Measurements from ENCODE around the gene ZBTB2. TPM values are rescaled to one million over a fixed set of nuclear protein-coding genes. Genes with fewer than 3 reads are reported as not detected.
"Not testable (repeated sequence)": the region's sequence is repeated elsewhere in the genome, so short reads cannot be mapped to it uniquely, and the experiment has no call there.

ZBTB2 gene
- total RNA-seq, 1 donor from 2014 or later, result 9.1 TPM

DNA sequence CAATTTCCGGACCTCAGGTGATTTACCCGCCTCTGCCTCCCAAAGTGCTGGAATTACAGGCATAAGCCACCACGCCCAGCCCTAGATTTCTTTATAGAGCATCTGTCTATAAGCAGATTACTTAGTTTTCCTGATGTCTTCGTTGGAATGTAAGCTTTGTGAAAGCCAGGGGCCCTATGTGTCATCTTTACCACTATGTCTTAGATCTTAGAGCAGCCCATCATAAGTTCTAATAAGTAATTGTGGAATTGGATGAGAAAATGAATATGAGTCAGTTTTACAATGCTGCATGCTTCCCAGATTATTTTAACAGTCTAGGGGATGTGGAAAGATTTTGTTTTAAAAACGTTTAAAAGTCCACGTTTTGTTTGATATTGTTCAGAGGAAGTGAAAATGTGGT lies 9.1 kb upstream of the ZBTB2 start:
- DNase-seq (ENCODE audit: low spot score), result no peak

DNA sequence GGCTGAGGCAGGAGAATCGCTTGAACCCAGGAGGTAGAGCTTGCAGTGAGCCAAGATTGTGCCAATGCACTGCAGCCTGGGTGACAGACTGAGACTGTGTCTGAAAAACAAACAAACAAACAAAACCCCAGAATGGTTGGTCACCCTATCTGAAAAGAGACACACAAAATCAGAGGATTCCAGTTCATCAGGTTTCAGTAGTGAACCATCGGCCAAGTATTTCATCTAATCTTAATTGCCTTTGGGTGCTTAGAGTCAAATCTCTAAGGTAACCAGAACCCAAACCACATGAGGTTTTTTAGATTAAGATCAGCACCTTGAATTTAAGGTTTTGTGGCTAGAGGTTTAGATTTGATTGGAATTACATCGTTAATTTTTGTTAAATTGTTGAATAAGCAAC lies 8.3 kb upstream of the ZBTB2 start:
- no peak for DNase-seq (ENCODE audit: low spot score)

DNA sequence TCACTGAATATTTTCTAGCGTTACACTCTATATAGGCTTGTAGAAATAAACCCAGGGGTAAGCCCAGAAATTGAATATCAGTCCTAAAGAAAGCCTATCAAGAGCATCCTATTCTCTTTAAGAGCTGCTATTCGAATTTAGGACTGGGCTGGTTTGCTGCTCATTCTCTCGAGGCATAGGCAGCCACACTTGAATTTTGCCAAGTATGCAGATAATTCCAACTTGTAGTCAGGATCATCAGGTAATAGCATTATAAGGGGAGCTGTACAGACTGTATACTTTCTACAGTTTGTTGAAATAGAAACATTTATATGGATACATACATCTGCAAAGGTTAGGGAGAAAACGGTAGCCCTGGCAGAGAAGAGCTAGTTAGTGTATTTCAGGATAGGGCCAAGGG lies 2.1 kb upstream of the ZBTB2 start:
- no peak for DNase-seq (ENCODE audit: low spot score)

DNA sequence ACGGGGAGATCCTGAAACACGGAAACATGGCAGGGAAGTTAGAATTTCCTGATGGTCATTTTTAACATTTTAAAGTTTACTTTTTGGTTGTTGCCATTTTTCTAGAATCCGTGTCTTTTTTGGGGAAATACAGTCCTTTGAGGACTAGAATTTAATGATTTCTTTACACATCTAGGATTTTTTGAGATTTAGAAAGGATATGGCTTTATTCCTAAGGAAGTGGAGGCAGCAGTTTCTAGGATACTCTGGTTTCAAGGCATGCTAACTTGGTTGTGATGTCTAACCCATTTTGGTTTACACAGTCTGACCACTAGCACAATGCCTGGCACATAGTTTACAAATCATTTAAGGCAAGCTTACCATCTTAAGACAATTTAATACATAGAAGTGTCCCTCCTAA lies 1.1 kb upstream of the ZBTB2 start:
- DNase-seq (ENCODE audit: low spot score), result no peak

DNA sequence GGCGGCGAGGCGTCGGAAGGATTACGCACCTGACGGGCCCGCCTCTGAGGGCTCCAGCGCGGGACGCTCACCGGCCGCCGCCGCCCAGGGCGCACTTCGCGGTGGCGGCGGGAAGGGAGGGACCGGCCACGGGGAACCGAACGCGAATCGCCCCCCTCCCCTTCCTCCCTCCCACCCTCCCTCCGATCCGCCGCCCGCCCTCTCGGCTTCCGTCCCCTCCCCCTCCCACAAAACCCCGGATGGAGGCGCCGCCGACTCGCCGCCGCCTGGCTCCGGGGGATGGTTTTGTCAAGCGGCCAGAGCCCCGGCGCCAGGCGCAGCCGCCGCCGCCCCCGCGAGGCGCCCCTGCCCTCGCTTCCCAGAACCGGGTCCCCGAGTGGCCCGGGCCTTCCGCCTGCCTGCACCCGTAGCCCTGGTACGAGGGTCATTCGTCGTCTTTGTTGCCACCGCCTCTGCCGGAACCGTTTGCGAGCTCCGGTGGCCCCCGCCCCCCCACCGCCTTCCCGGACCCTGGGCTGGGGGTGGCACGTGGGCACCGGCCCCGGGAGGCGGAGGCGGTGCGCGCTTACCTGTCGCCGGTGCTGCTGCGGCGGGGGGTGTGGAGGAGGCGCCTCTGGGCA lies 398 bp downstream of the ZBTB2 start:
- peak; percentile 72 for DNase-seq (ENCODE audit: low spot score)

DNA sequence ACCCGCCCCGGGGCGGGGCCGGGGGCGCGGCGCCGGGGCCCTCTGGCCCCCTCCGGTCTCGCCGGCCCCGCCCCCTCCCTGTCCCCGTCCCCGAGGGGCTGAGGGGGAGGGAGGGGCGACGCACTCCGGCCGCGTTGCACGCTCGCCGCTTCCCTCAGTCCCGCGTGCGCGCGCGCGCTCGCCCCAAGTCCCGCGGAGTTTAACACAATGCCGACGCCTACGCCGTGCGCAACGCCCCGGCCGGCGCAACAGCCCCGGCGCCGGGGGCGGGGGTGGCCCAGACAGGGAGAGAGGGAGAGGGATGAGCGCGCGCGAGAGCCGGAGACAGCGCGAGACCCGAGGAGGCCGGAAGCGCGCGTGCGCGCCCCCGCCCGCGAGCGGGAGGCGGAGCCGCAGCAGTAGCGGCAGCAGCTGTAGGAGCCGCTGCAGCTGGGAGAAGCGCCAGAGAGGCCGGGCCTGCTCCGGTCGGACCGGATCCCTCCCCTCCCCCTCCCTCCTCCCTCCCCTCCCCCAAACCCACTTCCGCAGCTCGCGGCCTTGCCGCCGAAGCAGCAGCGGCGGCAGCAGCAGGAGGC lies 996 bp downstream of the ZBTB2 start:
- peak; percentile 100 for DNase-seq (ENCODE audit: low spot score)

DNA sequence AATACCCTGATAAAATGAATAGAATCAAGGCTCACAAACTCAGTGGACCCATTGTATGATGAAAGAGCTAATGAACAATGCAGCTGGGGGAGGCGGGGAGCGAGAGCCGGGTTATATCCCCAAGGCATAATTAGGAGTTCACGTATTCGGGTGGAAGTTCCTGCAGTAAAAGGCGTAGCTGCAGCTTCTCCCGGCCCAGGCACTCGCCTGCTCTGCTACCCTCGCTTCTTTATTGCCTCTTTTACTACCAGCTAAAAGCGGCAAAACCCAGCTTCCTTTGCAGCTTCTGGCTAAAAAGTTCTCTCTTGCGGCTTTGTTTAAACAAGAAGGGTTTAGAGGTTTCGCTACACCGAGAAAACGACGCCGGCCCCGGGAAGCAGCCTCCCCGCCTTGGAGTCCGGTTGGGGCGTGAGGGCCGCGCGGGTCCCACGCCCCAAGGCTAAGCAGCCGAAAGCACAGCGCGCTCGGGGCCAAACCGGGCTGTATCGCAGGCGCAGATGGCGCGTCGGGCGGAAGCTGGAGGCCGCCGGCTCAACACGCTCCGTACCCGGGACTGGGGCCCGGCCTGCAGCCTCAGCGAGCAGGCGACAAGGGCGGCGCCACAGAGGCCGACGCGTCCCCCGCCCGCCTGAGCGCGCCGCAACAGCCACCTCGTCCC lies 1.6 kb downstream of the ZBTB2 start:
- peak; percentile 70 for DNase-seq (ENCODE audit: low spot score)

DNA sequence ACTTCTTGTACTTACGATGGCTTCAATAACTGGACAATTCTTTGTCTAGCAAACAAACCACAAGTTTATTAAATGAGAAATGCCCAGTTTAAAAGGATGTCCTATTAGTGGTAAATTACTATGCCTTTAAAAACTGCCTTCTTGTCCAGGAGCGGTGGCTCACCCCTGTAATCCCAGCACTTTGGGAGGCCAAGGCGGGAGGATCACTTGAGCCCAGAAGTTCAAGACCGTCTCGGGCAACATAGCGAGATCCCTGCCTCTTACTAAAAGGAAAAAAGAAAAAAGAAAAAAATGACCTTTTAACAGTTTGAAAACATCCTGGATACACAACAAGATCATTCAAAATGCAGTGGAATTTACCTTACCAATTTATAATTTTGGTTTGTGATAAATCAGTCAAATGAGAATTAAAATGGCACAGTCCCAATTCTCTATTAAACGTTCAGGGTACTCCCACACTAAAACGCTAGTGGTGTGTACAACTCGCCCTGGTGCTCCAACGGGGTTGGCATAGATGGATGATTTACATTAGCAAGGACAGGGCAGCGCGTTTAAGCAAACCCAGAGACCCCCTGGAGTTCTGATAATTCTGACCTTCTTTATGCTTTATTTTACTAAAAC lies 2.3 kb downstream of the ZBTB2 start:
- no peak for DNase-seq (ENCODE audit: low spot score)

DNA sequence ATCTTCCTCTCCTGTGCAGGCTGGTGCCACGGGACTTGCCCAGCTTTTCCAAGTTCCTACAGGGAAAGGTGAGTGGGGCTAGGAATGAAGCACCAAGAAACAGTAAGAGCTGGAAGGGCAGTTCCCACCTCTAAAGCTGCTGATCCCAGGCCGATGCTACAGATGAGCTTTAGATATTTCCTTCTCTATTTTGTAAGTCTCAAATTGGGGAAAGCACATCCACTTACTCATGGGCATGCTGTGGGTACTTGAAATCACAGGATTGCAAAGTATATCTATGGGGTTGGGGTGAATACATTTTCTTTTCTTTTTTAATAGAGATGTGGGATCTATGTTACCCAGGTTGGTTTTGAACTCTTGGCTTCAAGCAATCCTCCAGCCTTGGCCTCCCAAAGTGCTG lies 3.1 kb downstream of the ZBTB2 start:
- DNase-seq (ENCODE audit: low spot score), result no peak

DNA sequence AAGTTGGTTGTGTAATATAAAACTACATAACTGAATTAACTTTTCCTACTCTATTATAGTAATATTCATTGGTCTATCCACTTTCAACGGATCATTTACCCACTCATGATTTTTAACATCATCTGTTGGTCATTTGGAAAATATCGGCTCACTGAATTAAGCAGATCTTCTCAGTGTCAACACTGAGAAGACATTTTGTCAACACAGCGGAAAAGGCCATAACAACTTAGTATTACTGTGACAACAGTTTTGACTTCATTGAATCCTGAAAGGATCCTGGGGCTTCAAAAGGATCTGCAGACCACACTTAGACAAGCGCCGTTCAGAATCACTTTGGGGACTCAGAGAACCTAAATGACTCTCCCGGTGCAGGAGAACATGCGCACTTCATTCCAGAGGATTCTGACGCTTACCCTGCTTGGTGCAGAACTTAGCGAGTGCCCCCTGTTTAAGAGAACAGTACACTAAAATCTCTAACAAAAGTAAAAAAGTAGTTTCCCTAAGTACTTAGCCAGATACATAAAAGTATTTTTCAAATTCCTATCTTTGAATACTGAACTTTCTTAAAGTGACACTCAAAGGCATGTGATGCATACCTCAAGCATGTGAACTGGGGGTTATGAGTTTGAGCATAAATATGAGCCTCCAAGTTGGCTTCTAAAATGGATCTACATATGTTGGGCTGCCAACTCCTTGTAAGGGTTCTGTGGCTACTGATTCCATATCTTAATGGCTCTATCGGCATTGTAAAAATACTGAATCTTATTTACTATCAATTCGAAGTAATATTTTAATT lies 4.0 kb downstream of the ZBTB2 start:
- DNase-seq (ENCODE audit: low spot score), result no peak

DNA sequence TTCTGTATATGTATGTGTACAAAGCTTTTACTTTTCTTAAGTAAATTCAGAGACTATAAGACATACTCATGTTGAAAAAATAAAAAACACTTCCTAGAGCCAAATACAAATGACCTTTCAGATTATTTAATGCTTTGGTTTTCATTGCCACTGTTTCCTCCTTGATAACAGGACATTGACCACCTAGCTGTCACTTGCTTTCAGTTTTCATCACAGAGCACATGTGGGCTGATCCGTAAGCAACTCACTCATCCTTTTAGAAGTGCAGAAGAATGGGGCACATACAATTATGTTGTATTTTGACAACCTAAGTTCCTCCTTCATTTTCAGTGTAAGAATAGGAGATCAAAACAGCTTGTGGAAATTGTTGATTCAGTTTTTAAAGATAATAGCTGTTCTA lies 6.2 kb downstream of the ZBTB2 start:
- DNase-seq (ENCODE audit: low spot score), result no peak

DNA sequence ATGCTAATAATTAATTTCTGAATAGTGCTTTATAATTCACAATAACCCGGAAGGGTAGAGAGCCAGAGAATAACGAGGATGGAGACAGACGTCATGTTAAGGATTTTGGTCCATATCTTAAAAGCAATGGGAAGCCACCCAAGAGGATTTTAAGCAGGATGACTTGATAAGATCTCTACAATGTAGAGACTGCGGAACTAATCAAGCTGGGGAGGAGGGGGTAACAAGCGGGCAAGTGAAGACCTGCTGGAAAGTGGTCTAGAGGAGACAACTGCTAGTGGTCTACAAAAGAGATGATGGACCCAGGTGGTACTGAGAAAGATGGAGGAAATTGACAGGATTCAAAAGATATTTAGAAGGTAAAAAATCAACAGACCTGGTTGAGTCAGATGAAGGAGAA lies 7.2 kb downstream of the ZBTB2 start:
- DNase-seq (ENCODE audit: low spot score), result no peak

DNA sequence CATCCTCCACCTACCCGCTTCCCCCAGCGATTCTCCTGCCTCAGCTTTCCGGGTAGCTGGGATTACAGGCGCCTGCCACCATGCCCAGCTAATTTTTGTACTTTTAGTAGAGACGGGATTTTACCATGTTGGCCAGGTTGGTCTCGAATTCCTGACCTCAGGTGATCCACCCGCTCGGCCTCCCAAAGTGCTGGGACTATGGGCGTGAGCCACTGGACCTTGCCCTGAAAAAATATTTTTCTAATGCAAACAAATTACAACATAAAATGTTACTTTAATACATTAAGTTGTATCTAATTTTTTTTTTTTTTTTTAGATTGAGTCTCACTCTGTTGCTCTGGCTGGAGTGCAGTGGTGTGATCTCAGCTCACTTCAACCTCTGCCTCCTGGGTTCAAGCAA lies 8.7 kb downstream of the ZBTB2 start:
- not testable (repeated sequence) for DNase-seq (ENCODE audit: low spot score)

DNA sequence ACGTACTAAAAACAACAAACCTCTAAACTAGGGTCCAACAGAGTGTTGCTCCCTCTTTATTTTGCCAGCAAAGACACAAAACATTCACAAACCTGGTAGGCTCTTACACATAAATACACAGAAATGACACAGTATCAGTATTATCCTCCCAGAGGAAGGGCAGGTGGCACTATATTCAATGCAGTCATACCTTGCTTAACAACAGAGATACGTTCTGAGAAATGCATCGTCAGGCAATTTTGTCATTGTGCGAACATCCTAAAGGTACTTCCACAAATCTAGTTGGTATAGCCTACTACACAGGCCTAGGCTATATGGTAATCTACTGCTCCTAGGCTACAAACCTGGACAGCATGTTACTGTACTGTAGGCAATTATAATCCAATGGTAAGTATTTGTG lies 9.6 kb downstream of the ZBTB2 start:
- no peak for DNase-seq (ENCODE audit: low spot score)

DNA sequence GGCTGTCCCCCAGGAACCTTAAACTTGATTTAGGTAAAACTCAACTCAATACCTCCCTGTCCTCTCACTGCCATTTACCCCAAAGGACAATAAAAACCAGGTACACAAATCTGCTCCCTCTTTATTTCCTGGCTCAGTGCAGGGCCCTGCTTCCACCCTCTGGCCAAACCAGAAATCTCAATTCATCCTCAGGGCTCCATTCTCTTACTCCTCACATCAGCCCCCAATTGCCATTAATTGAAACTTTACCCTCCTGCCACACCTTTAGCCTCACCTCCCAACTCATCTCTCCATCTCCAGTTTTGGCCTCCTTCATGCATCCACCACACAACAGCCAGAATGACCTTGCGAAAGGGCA lies 10.5 kb downstream of the ZBTB2 start:
- DNase-seq (ENCODE audit: low spot score), result no peak

DNA sequence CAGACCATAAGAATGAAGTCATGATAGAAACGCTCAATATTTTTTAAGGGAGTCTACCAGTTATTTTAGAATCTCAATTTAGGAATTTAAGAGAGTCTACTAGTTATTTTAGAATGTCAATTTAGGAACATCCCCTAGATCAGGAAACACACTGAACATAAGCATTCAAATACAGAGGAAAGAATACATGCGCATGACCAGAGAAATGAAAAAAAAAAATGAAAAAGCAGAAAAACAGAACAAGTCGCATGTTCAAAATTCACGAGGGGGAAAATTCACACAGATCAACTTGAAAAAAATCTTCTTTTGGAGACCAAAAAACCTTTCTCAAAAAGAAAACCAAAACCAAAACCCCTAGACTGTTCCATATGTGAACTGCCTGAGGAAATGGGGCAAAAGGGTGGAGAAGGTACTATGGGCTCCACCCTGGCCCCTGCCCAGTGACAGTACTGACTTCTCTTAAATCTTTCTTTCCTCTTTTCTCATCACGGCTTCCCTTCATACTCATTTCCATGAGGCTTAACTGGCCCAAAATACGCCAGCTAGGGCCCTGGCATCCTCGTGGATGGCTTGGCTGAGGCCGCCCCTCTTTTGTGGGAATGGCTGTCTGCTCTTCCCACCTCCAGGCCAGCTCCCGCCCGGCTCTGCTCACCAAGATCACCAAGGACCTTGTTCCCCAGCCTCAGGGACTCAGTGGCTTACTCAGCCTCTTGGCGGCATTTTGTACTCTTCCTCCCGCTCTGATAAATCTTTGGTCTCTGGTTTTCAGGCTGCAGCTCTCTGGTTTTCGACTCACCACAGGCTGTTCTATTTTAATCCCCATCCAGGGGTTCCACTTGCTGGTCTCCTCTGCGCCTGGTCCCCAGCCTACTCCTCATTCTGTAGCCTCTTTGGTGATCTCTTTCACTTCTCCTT lies 11.2 kb downstream of the ZBTB2 start:
- DNase-seq (ENCODE audit: low spot score), result no peak

DNA sequence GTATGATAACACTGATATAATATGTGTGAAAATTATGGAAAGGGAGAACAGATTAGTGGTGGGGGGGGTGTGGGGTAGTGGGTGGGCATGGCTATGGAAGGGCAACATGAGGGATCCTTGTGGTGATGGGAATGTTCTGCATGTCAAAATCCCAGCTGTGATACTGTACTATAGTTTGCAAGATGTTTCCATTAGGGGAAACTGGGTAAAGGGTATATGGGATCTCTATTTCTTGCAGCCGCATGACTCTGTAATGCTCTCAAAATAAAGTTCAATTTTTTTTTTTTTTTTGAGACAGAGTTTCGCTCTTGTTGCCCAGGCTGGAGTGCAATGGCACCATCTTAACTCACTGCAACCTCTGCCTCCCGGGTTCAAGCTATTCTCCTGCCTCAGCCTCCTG lies 14.3 kb downstream of the ZBTB2 start:
- DNase-seq (ENCODE audit: low spot score), result no peak

DNA sequence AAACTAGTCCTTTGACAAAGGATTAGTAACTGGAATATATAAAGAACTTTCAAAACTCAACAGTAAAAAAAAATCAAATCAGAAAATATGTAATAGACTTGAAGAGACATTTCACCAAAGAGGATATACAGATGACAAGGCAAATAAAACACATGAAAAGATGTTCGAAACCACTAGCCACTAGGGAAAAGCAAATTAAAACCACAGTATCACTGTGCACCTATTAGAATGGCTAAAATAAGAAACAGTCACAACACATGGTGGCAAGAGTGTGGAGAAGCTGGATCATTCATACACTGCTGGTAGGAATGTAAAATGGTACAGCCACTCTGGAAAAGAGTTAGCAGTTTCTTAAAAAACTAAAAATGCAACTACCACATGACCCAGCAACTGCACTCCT lies 14.9 kb downstream of the ZBTB2 start:
- no peak for DNase-seq (ENCODE audit: low spot score)

DNA sequence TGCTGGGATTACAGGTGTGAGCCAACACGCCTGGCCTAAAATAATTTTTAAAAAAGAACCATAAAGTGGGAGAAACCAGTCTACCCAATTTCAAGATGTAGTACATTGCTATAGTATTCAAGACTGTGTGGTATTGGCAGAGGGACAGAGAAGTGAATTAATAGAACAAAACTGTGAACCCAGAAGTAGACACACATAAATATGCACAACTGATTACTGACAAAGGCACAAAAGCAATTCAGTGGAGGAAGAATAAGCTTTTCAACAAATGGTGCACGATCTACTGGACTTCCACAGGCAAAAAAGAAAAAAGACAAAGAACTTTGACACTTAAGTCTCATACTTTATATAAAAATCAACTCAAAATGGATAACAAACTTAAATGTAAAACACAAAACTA lies 15.5 kb downstream of the ZBTB2 start:
- DNase-seq (ENCODE audit: low spot score), result no peak

DNA sequence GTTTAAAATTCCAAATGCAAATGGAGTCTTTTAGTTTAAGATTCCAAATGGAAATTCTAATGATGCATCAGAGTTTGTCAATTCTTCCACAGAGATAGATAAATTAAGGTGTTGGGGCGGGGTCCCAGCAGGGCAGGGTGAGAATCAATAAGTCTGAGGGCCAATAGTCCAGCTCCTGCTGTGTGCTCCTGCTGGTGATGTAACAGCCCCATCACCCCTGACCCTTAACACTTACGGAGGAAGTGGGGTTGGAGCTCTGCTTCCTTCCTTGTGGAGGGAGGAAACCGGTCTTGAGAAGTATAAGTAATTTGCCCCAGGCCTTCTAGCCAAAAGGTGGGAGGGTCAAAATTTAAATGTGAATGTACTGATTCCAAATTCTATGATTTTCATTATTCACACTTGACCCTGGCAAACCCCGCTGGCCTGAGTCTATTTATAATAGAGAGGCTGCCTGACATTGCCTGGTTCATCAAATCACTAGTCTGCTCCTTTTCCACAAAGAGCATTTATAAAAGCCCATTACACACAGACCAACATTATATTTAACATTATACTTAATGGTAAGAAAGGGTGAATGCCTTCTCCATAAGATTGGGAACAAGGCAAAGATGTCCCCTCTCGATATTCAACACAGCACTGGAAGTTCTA lies 17.2 kb downstream of the ZBTB2 start:
- DNase-seq (ENCODE audit: low spot score), result no peak

DNA sequence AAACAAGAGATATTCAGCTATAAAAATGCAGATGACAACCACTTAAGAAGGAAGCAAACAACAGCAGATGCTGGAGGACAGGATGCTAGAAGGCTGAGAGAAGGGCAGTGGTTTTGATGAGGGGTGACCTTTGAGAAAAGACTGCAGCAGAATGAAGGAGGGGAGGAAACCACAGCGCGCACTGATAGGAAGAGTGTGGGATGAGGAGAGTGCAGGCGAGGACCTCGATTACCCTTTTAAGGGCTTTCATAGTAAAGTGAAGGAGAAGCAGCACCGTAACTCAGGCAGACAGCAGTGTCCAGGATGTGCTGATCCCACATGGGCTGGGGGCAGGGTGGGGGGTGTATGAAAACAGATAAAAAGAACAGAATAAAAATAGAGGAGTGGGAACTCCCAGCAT lies 19.2 kb downstream of the ZBTB2 start:
- DNase-seq (ENCODE audit: low spot score), result no peak
